ENCODE data around the gene PARP14. TPM values are rescaled to one million over a fixed set of nuclear protein-coding genes. Genes with fewer than 3 reads are reported as not detected.
"Not testable (repeated sequence)": the region's sequence is repeated elsewhere in the genome, so short reads cannot be mapped to it uniquely, and the experiment has no call there.

Gene PARP14
- total RNA-seq, 3 donors from 2014 or later (not counting 1 experiment from before 2014, with no cell fraction given) = 77.6 to 92.6 (median 89.9) TPM

DNA sequence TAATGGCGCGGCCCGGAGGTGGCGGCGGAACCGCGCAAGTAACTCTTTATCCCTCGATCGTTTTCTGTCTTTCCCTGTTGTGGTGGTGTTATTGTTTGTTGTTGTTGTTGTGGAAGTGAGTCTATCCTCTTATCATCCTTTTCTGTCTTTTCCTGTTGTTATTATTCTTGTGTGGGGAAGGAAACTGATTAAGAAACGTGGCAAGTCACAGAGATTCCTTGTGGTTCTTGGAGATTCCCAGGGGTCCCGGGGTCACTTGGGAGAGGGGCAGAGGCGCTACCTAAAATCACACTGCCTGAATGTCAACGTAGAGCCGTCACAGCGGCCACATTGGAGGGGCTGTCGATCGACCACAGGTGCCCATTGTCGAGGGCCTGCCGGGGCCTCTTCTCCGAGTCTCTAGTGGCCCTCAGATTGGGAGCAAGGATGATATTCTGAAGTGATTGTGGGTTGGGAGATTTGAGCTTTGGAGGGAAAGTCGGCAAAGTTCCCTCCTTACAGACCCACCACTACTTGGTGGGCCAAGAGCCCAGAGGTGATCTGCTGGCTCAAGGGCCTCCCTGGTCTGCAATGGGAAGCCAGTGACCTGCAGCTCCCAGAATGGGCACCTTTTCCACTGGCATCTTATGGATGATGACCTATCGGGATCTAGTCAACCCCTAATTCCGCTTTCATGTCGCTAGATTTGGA lies 790 bp downstream of the PARP14 start:
- no peak for ATAC-seq
- intact Hi-C loops (cut with micrococcal nuclease) = loop anchor here (2.0 to 5.0 kb wide), 2 partner anchors 297 to 521 kb away; partner anchors contain the start of genes FAM162A and SEC22A

GRCh38 chr3:122681974-122682409 lies 1.4 kb downstream of the PARP14 start:
- WGBS (ENCODE audit: insufficient coverage) = 74% methylated on average over 3 of the region's 3 CpGs

More for the DNA sequence above, 790 bp downstream of the PARP14 start:
- Mint-ChIP-seq H3K4me3 (peak overlapping the region; percentile 90), H3K36me3 (peaks cover 8% of the 10 kb centered on the region), H3K4me1 (peaks cover 55 to 62% of the 10 kb centered on the region in 2 donors), H3K27ac (peak overlapping the region; percentile 84 to 99), H3K9me3 (no peaks in the 10 kb centered on the region), H3K27me3 (ENCODE audit: low read depth in 2 of 2) (no peaks in the 10 kb centered on the region)
- Histone ChIP-seq H3K36me3 (ENCODE audit: control insufficient read depth, insufficient read depth, low read length) (peaks cover 10% of the 10 kb centered on the region), H3K27me3 (ENCODE audit: control insufficient read depth, insufficient read depth, low read length) (no peaks in the 10 kb centered on the region), H3K27ac (ENCODE audit: low read length) (peak overlapping the region; percentile 96), H3K9me3 (ENCODE audit: control insufficient read depth, insufficient read depth, low read length) (no peaks in the 10 kb centered on the region), H3K4me1 (ENCODE audit: control insufficient read depth, insufficient read depth, low read length) (peaks cover 40% of the 10 kb centered on the region), H3K4me3 (ENCODE audit: low read length) (peak overlapping the region; percentile 98)
- TF ChIP-seq, protein P1, sequence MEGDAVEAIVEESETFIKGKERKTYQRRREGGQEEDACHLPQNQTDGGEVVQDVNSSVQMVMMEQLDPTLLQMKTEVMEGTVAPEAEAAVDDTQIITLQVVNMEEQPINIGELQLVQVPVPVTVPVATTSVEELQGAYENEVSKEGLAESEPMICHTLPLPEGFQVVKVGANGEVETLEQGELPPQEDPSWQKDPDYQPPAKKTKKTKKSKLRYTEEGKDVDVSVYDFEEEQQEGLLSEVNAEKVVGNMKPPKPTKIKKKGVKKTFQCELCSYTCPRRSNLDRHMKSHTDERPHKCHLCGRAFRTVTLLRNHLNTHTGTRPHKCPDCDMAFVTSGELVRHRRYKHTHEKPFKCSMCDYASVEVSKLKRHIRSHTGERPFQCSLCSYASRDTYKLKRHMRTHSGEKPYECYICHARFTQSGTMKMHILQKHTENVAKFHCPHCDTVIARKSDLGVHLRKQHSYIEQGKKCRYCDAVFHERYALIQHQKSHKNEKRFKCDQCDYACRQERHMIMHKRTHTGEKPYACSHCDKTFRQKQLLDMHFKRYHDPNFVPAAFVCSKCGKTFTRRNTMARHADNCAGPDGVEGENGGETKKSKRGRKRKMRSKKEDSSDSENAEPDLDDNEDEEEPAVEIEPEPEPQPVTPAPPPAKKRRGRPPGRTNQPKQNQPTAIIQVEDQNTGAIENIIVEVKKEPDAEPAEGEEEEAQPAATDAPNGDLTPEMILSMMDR (IDR thresholded peaks at IDR 0.05) = no peak
- 17% methylated on average over 23 of the region's 24 CpGs for WGBS (ENCODE audit: insufficient coverage)
- peak in 1 of 2 donors; percentile 25 for DNase-seq

GRCh38 chr3:122682778-122683411 lies 2.3 kb downstream of the PARP14 start:
- H3K4me3 Mint-ChIP-seq = peak overlapping the region; percentile 90
- peak overlapping the region; percentile 84 to 99 for H3K27ac Mint-ChIP-seq
- not testable (repeated sequence) for H3K4me3 ChIP-seq (ENCODE audit: low read length); H3K27me3 ChIP-seq (ENCODE audit: control insufficient read depth, insufficient read depth, low read length); H3K36me3 Mint-ChIP-seq; H3K9me3 ChIP-seq (ENCODE audit: control insufficient read depth, insufficient read depth, low read length); H3K27me3 Mint-ChIP-seq (ENCODE audit: low read depth in 2 of 2); H3K9me3 Mint-ChIP-seq
- peaks cover 63 to 73% of the 10 kb centered on the region in 2 donors for H3K4me1 Mint-ChIP-seq
- Histone ChIP-seq H3K36me3 (ENCODE audit: control insufficient read depth, insufficient read depth, low read length) (peaks cover 10% of the 10 kb centered on the region), H3K4me1 (ENCODE audit: control insufficient read depth, insufficient read depth, low read length) (peaks cover 46% of the 10 kb centered on the region), H3K27ac (ENCODE audit: low read length) (peak overlapping the region; percentile 96)
- DNase-seq = peak in 1 of 2 donors; percentile 49
- ATAC-seq = peak in 1 of 3 donors; percentile 42
- intact Hi-C loops (cut with micrococcal nuclease) = loop anchor here (5.0 kb wide), 1 partner anchor 519 kb away; the partner anchor contains the start of gene SEC22A
- WGBS (ENCODE audit: insufficient coverage) = 71% methylated on average over 6 of the region's 11 CpGs

More at GRCh38 chr3:122681974-122682409, 1.4 kb downstream of the PARP14 start:
- Histone ChIP-seq H3K27ac (ENCODE audit: low read length) (peak overlapping the region; percentile 96), H3K27me3 (ENCODE audit: control insufficient read depth, insufficient read depth, low read length) (no peaks in the 10 kb centered on the region), H3K4me3 (ENCODE audit: low read length) (peak overlapping the region; percentile 98), H3K4me1 (ENCODE audit: control insufficient read depth, insufficient read depth, low read length) (peaks cover 41% of the 10 kb centered on the region), H3K9me3 (ENCODE audit: control insufficient read depth, insufficient read depth, low read length) (no peaks in the 10 kb centered on the region), H3K36me3 (ENCODE audit: control insufficient read depth, insufficient read depth, low read length) (peaks cover 10% of the 10 kb centered on the region)
- intact Hi-C loops (cut with micrococcal nuclease) = loop anchor here (2.0 to 5.0 kb wide), 2 partner anchors 297 to 520 kb away; partner anchors contain the start of genes FAM162A and SEC22A
- no peaks in the 10 kb centered on the region for H3K27me3 Mint-ChIP-seq (ENCODE audit: low read depth in 2 of 2)
- peak overlapping the region; percentile 90 for H3K4me3 Mint-ChIP-seq
- DNase-seq (peak in 1 of 2 donors; percentile 9), ATAC-seq (no peak)
- H3K36me3 Mint-ChIP-seq = peaks cover 8% of the 10 kb centered on the region
- H3K27ac Mint-ChIP-seq = peak overlapping the region; percentile 84 to 99
- TF ChIP-seq, protein P1 (IDR thresholded peaks at IDR 0.05) = no peak
- peaks cover 57 to 66% of the 10 kb centered on the region in 2 donors for H3K4me1 Mint-ChIP-seq
- H3K9me3 Mint-ChIP-seq = no peaks in the 10 kb centered on the region

- H3K4me1 Mint-ChIP-seq = peaks cover 36 to 40% of the 10 kb centered on the region in 2 donors
- ATAC-seq (no peak), DNase-seq (no peak)
- H3K27me3 ChIP-seq (ENCODE audit: control insufficient read depth, insufficient read depth, low read length) = no peaks in the 10 kb centered on the region
- H3K36me3 Mint-ChIP-seq = peaks cover 21% of the 10 kb centered on the region
- intact Hi-C loops (cut with micrococcal nuclease) = no loop called here
- TF ChIP-seq, protein P1 (IDR thresholded peaks at IDR 0.05) = no peak
- H3K4me3 ChIP-seq (ENCODE audit: low read length) = no peak overlapping the region
- H3K9me3 ChIP-seq (ENCODE audit: control insufficient read depth, insufficient read depth, low read length) = no peaks in the 10 kb centered on the region
- H3K27ac Mint-ChIP-seq = peak overlapping the region; percentile 10 to 13
- no peaks in the 10 kb centered on the region for H3K9me3 Mint-ChIP-seq
- no peak overlapping the region for H3K27ac ChIP-seq (ENCODE audit: low read length)
- H3K4me1 ChIP-seq (ENCODE audit: control insufficient read depth, insufficient read depth, low read length) = peaks cover 15% of the 10 kb centered on the region
- WGBS (ENCODE audit: insufficient coverage) = 70% methylated on average over 2 of the region's 2 CpGs
- H3K27me3 Mint-ChIP-seq (ENCODE audit: low read depth in 2 of 2) = no peaks in the 10 kb centered on the region
- H3K36me3 ChIP-seq (ENCODE audit: control insufficient read depth, insufficient read depth, low read length) = peaks cover 36% of the 10 kb centered on the region
- H3K4me3 Mint-ChIP-seq = no peak overlapping the region
Measured at GRCh38 chr3:122687298-122687697, 6.7 kb downstream of the PARP14 start.

Measured in natural killer cell (primary cell).